ENCODE measurements around the gene AQP9.

AQP9 gene

GRCh38 chr15:58147171-58147611, 9.0 kb downstream of the AQP9 start:
- H3K14ac ChIP-seq (ENCODE audit: low read length): peak overlapping the region; percentile 70
- peaks cover 3 to 4% of the 10 kb centered on the region in 2 experiments for H3K4me1 ChIP-seq (ENCODE audit: control insufficient read depth in 1 of 2, insufficient read depth in 2 of 2, low read length in 2 of 2)
- H3K79me2 ChIP-seq (ENCODE audit: control insufficient read depth, insufficient read depth, low read length, poor library complexity): no peaks in the 10 kb centered on the region
- peak overlapping the region; percentile 10 for H4K8ac ChIP-seq (ENCODE audit: low read depth, low read length)
- H3K36me3 ChIP-seq (ENCODE audit: control insufficient read depth in 1 of 2, insufficient read depth in 2 of 2, low read length in 2 of 2): no peaks in the 10 kb centered on the region
- no peak overlapping the region for H2AFZ ChIP-seq (ENCODE audit: insufficient read depth, low read length, poor library complexity)
- no peak overlapping the region for H2BK12ac ChIP-seq (ENCODE audit: low read length)
- no peak overlapping the region for H2BK120ac ChIP-seq (ENCODE audit: insufficient read depth, low read length, poor library complexity)
- H3K4ac ChIP-seq (ENCODE audit: low read depth, low read length): no peak overlapping the region
- no peaks in the 10 kb centered on the region for H3K27me3 ChIP-seq (ENCODE audit: insufficient read depth, low read length)
- no peak overlapping the region for H2BK5ac ChIP-seq (ENCODE audit: low read depth, low read length, poor library complexity)
- H2AK5ac ChIP-seq (ENCODE audit: low read length): no peak overlapping the region
- DNase-seq: peak; percentile 69 to 95
- H3K9ac ChIP-seq (ENCODE audit: low read length): no peak overlapping the region
- H3K27ac ChIP-seq (ENCODE audit: low read depth, low read length): no peak overlapping the region
- H3K79me1 ChIP-seq (ENCODE audit: low read length): no peaks in the 10 kb centered on the region
- H3K4me2 ChIP-seq (ENCODE audit: low read length): no peak overlapping the region
- no peak overlapping the region for H4K12ac ChIP-seq (ENCODE audit: low read depth, low read length)
- no peak overlapping the region for H3K23ac ChIP-seq (ENCODE audit: low read length)
- H3K4me3 ChIP-seq (ENCODE audit: low read depth, low read length): no peak overlapping the region
- H4K91ac ChIP-seq (ENCODE audit: low read depth, low read length): no peak overlapping the region
- H3K18ac ChIP-seq (ENCODE audit: low read length): no peak overlapping the region
- H3K9me3 ChIP-seq (ENCODE audit: insufficient read depth, low read depth, low read length): no peaks in the 10 kb centered on the region
- no CpG with 5 or more reads among the region's 5 CpGs for WGBS (ENCODE audit: extremely low coverage, insufficient coverage, insufficient read length)

GRCh38 chr15:58148120-58148519, 9.9 kb downstream of the AQP9 start:
- no peaks in the 10 kb centered on the region for H3K9me3 ChIP-seq (ENCODE audit: insufficient read depth, low read depth, low read length)
- H3K4ac ChIP-seq (ENCODE audit: low read depth, low read length): no peak overlapping the region
- no peak overlapping the region for H4K8ac ChIP-seq (ENCODE audit: low read depth, low read length)
- H4K91ac ChIP-seq (ENCODE audit: low read depth, low read length): no peak overlapping the region
- no peaks in the 10 kb centered on the region for H3K79me2 ChIP-seq (ENCODE audit: control insufficient read depth, insufficient read depth, low read length, poor library complexity)
- no peak overlapping the region for H3K18ac ChIP-seq (ENCODE audit: low read length)
- H2AFZ ChIP-seq (ENCODE audit: insufficient read depth, low read length, poor library complexity): no peak overlapping the region
- no peak overlapping the region for H3K27ac ChIP-seq (ENCODE audit: low read depth, low read length)
- H4K12ac ChIP-seq (ENCODE audit: low read depth, low read length): no peak overlapping the region
- H3K4me2 ChIP-seq (ENCODE audit: low read length): no peak overlapping the region
- H2BK5ac ChIP-seq (ENCODE audit: low read depth, low read length, poor library complexity): no peak overlapping the region
- no peaks in the 10 kb centered on the region for H3K27me3 ChIP-seq (ENCODE audit: insufficient read depth, low read length)
- no peak overlapping the region for H3K4me3 ChIP-seq (ENCODE audit: low read depth, low read length)
- no peak overlapping the region for H3K23ac ChIP-seq (ENCODE audit: low read length)
- no peak overlapping the region for H3K9ac ChIP-seq (ENCODE audit: low read length)
- no peak overlapping the region for H3K14ac ChIP-seq (ENCODE audit: low read length)
- no peaks in the 10 kb centered on the region for H3K36me3 ChIP-seq (ENCODE audit: control insufficient read depth in 1 of 2, insufficient read depth in 2 of 2, low read length in 2 of 2)
- no peaks in the 10 kb centered on the region for H3K79me1 ChIP-seq (ENCODE audit: low read length)
- H2AK5ac ChIP-seq (ENCODE audit: low read length): no peak overlapping the region
- peaks cover 3 to 4% of the 10 kb centered on the region in 2 experiments for H3K4me1 ChIP-seq (ENCODE audit: control insufficient read depth in 1 of 2, insufficient read depth in 2 of 2, low read length in 2 of 2)
- no peak overlapping the region for H2BK12ac ChIP-seq (ENCODE audit: low read length)
- DNase-seq: no peak
- H2BK120ac ChIP-seq (ENCODE audit: insufficient read depth, low read length, poor library complexity): no peak overlapping the region

GRCh38 chr15:58148633-58149445, 10.7 kb downstream of the AQP9 start:
- Histone ChIP-seq H3K79me2 (ENCODE audit: control insufficient read depth, insufficient read depth, low read length, poor library complexity) (no peaks in the 10 kb centered on the region), H2BK5ac (ENCODE audit: low read depth, low read length, poor library complexity) (no peak overlapping the region), H3K9ac (ENCODE audit: low read length) (no peak overlapping the region), H4K91ac (ENCODE audit: low read depth, low read length) (no peak overlapping the region), H3K27ac (ENCODE audit: low read depth, low read length) (no peak overlapping the region), H3K14ac (ENCODE audit: low read length) (no peak overlapping the region), H3K4me3 (ENCODE audit: low read depth, low read length) (no peak overlapping the region), H3K23ac (ENCODE audit: low read length) (no peak overlapping the region), H3K36me3 (ENCODE audit: control insufficient read depth in 1 of 2, insufficient read depth in 2 of 2, low read length in 2 of 2) (no peaks in the 10 kb centered on the region), H2AFZ (ENCODE audit: insufficient read depth, low read length, poor library complexity) (no peak overlapping the region), H4K12ac (ENCODE audit: low read depth, low read length) (no peak overlapping the region), H2BK12ac (ENCODE audit: low read length) (no peak overlapping the region), H2AK5ac (ENCODE audit: low read length) (no peak overlapping the region), H4K8ac (ENCODE audit: low read depth, low read length) (no peak overlapping the region), H3K4ac (ENCODE audit: low read depth, low read length) (no peak overlapping the region), H3K4me1 (ENCODE audit: control insufficient read depth in 1 of 2, insufficient read depth in 2 of 2, low read length in 2 of 2) (peaks cover 3 to 4% of the 10 kb centered on the region in 2 experiments), H3K4me2 (ENCODE audit: low read length) (no peak overlapping the region), H3K79me1 (ENCODE audit: low read length) (no peaks in the 10 kb centered on the region), H3K27me3 (ENCODE audit: insufficient read depth, low read length) (no peaks in the 10 kb centered on the region), H3K18ac (ENCODE audit: low read length) (no peak overlapping the region), H2BK120ac (ENCODE audit: insufficient read depth, low read length, poor library complexity) (no peak overlapping the region), H3K9me3 (ENCODE audit: insufficient read depth, low read depth, low read length) (no peaks in the 10 kb centered on the region)
- DNase-seq: no peak
- no CpG with 5 or more reads among the region's 4 CpGs for WGBS (ENCODE audit: extremely low coverage, insufficient coverage, insufficient read length)

- no peak overlapping the region for H2BK120ac ChIP-seq (ENCODE audit: insufficient read depth, low read length, poor library complexity)
- no peak overlapping the region for H3K4me2 ChIP-seq (ENCODE audit: low read length)
- no peaks in the 10 kb centered on the region for H3K79me1 ChIP-seq (ENCODE audit: low read length)
- no peak for DNase-seq
- no peaks in the 10 kb centered on the region for H3K4me1 ChIP-seq (ENCODE audit: control insufficient read depth in 1 of 2, insufficient read depth in 2 of 2, low read length in 2 of 2)
- no peak overlapping the region for H3K18ac ChIP-seq (ENCODE audit: low read length)
- no peaks in the 10 kb centered on the region for H3K27me3 ChIP-seq (ENCODE audit: insufficient read depth, low read length)
- H3K9ac ChIP-seq (ENCODE audit: low read length): no peak overlapping the region
- no peak overlapping the region for H3K4me3 ChIP-seq (ENCODE audit: low read depth, low read length)
- no peak overlapping the region for H3K27ac ChIP-seq (ENCODE audit: low read depth, low read length)
- H3K14ac ChIP-seq (ENCODE audit: low read length): no peak overlapping the region
- WGBS (ENCODE audit: extremely low coverage, insufficient coverage, insufficient read length): no CpG with 5 or more reads among the region's 2 CpGs
- no peak overlapping the region for H4K91ac ChIP-seq (ENCODE audit: low read depth, low read length)
- H3K36me3 ChIP-seq (ENCODE audit: control insufficient read depth in 1 of 2, insufficient read depth in 2 of 2, low read length in 2 of 2): no peaks in the 10 kb centered on the region
- H4K8ac ChIP-seq (ENCODE audit: low read depth, low read length): no peak overlapping the region
- no peak overlapping the region for H3K23ac ChIP-seq (ENCODE audit: low read length)
- no peaks in the 10 kb centered on the region for H3K79me2 ChIP-seq (ENCODE audit: control insufficient read depth, insufficient read depth, low read length, poor library complexity)
- no peak overlapping the region for H2AK5ac ChIP-seq (ENCODE audit: low read length)
- H3K9me3 ChIP-seq (ENCODE audit: insufficient read depth, low read depth, low read length): no peaks in the 10 kb centered on the region
- H2BK12ac ChIP-seq (ENCODE audit: low read length): no peak overlapping the region
- H4K12ac ChIP-seq (ENCODE audit: low read depth, low read length): no peak overlapping the region
- H3K4ac ChIP-seq (ENCODE audit: low read depth, low read length): no peak overlapping the region
- H2BK5ac ChIP-seq (ENCODE audit: low read depth, low read length, poor library complexity): no peak overlapping the region
- H2AFZ ChIP-seq (ENCODE audit: insufficient read depth, low read length, poor library complexity): no peak overlapping the region
Observed at GRCh38 chr15:58154769-58155168, 16.6 kb downstream of the AQP9 start.
